CD4-positive, alpha-beta T cell treated with Interleukin-6 at 100 ng/mL for 8 hours (primary cell): ENCODE data around the gene HCRTR1.

Source experiments
- DNase-seq: peaks from one replicate; pipeline ENCODE4 v3.0.0-alpha.2; 2020; ENCODE audit warnings: mixed read lengths, low spot score

Gene HCRTR1

DNA sequence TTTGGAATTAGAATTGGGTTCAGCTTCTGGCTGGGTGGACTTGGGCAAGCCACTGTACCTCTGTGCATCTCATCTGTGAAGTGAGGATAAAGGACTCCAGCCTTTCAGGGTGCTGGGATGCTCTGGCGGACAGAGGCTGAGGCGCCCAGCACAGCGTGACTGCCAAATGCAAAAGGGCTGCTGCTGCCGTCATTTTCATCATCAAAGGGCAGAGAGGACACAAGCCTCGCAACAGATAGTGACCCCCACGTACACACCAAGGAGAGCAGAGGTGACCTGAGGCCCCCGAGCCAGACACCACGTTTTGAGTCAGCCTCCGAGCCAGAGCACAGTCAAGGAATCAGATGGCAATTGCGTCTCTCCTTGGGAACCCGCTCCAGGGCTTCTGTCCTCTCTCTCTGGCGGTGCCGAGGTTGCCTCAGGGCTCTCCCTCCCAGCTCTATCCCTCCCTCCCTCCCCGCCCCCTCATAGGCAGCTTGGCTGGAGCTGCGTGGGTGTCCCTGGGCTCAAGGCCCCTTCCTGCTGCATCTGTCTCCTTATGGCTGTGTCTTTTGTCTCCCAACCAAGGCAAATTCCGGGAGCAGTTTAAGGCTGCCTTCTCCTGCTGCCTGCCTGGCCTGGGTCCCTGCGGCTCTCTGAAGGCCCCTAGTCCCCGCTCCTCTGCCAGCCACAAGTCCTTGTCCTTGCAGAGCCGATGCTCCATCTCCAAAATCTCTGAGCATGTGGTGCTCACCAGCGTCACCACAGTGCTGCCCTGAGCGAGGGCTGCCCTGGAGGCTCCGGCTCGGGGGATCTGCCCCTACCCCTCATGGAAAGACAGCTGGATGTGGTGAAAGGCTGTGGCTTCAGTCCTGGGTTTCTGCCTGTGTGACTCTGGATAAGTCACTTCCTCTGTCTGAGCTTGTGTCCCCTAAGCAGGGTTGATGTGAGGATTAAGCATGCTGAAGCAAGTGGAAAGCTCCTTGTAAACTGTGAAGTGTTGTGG is 9.0 kb downstream of the HCRTR1 start:
- DNase-seq, result no peak

- DNase-seq, result no peak
Measured at GRCh38 chr1:31627301-31627929, 9.9 kb downstream of the HCRTR1 start.

DNA sequence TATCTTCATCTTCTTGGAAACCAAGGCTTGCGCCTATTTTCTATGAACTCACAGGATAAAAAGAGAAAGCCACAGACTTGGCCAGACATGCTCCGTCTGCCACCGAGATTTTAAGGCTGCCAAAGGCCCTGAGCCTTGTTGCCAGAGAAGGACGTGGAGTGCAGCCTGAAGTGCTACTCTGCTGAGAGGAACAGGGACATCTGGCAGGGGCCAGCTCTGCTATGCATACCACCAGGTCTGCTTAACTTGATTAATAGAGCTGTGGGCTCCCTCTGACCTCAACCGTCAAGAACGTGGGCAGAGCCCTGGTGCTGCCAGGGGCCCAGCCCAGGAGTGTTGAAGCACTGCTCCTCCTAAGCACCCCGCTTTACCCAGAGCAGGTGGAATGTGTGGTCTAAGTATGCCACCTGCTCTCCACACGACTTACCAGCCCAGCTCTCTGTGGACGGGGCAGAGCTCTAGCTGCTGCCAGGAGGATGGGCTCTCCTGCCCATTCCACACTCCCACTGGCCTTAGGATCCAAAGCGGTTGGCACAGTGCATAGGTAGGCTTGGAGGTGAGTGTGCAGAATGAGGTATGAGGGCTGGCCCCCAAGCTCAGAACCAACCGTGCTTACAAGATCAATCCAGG is 10.6 kb downstream of the HCRTR1 start:
- no peak for DNase-seq

GRCh38 chr1:31628931-31629556 is 11.6 kb downstream of the HCRTR1 start:
- no peak for DNase-seq

DNA sequence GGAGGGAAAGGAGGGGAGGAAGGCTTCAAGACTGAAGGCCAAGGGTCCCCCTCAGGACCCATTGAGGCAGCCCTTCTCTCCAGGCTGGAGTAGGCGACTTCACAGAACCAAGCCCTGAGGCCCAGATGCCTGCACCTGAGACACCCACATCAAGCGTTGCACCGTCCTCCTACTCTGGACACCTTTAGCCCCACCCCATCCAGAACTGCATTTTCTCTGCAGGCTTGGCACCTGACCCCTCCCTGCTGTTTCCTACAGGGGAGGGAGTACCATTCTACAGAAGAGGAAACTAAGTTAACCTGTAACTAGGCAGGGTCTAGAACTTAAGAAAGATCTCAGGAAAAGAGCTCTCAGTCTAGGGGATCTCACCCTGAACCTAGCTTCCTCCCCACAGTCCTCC is 15.2 kb downstream of the HCRTR1 start:
- DNase-seq, result no peak

GRCh38 chr1:31633117-31633516 is 15.6 kb downstream of the HCRTR1 start:
- DNase-seq, result no peak

GRCh38 chr1:31637915-31638673 is 20.6 kb downstream of the HCRTR1 start:
- DNase-seq, result no peak

DNA sequence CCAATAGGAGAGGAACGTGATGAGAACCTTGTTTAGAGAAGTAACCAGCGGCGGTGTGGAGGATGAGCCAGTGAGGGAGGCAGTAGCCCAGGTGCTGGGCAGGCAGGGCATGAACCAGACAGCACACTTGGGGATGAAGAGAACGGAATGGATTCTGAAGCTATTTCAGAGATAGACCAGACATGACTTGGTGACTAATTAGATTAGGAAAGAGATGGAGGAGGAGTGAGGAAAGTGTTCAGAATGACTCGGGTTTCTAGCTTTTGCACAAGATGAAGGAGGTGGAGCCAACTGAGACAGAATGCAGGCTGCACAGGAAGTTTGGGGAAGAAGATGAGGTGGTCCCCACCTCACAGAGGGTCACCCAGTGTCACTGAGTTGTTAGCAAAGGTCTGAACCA is 22.1 kb downstream of the HCRTR1 start:
- DNase-seq, result no peak

DNA sequence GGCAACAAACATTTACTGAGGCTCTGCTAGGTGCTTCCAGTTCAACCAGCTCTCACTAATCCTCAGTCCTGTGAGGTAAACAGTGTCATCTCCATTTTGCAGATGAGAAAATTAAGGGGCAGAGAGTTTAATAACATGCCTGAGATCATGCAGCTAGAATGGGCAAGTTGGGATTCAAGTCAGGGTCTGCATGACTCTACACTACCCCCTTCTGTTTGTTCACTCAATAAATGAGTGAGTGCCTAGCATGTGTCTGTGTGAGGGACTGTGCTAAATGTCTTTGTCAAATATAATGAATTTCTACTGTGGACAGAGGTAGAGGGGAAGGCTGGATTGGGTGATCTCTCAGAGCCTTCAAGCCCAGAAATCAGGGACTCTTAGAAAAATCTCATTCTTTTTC is 22.7 kb downstream of the HCRTR1 start:
- DNase-seq, result no peak

GRCh38 chr1:31640964-31641363 is 23.5 kb downstream of the HCRTR1 start:
- no peak for DNase-seq

DNA sequence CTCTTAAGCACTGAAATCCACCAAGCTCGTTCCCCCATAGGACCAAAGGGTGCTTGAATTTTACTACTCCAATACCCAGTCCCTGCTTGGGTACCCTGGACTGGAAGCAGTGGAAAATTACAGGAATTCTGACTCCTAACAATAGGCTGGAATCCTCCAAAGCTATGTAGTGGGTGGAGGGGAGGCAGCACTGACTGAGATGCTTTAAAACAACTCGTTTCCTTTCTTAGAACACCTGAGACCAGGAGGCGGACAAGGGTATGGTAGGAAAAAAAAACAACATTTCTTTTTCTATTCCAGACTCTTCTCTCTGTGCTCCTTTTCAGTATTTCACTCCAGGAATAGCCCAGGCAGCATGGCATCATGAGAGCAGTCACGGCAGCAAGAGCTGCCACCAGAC is 24.9 kb downstream of the HCRTR1 start:
- DNase-seq, result no peak

- DNase-seq, result no peak
Measured at GRCh38 chr1:31642897-31643296, 25.4 kb downstream of the HCRTR1 start.

DNA sequence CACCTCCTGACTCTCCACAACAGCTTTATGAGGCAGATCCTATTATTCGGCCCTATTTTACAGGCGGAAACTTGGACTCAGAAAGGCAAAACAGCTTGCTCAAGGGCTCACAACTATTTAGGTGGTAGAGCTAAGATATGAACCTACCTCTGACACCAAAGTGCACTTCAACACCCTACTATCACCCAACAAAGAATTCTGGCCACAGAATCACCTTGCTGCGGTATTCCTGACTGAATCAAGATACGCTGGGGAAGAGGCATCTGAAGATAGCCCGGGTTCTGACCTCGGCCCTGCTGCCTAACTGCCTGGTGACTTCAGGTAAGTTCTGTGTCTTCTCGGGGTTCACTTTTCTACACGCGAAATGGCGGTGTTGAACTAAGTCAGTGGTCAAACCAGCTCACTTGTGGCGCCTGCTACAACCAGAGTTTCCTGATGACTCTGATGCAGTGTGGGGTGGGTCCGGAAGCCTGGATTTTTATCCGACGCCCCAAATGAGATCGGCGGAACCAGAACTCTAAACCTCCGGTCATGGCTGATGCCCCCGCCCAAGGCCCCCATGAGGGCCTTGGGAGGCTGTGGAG is 26.6 kb downstream of the HCRTR1 start:
- peak; percentile 39 for DNase-seq

GRCh38 chr1:31644560-31645273 is 27.2 kb downstream of the HCRTR1 start, which contains the start of gene PEF1:
Gene PEF1, minus strand, starts transcription at chr1:31644876. Its CDS starts 12 bp downstream, at chr1:31644864.
- peak; percentile 98 for DNase-seq

DNA sequence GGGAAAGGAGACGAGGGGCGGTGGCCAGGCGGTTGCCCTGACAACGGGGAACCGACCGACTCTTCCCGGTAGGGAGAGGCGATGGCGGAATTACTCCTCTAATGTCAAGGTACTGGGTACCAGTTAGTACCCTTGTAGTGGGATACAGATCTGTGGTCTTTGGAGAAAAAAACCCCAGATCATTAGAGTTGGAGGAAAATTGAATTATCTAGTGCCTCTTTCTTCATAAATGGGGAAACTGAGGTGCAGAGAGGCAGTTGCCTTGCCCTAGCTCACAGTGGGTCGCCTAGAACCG is 27.7 kb downstream of the HCRTR1 start:
- DNase-seq, result no peak

DNA sequence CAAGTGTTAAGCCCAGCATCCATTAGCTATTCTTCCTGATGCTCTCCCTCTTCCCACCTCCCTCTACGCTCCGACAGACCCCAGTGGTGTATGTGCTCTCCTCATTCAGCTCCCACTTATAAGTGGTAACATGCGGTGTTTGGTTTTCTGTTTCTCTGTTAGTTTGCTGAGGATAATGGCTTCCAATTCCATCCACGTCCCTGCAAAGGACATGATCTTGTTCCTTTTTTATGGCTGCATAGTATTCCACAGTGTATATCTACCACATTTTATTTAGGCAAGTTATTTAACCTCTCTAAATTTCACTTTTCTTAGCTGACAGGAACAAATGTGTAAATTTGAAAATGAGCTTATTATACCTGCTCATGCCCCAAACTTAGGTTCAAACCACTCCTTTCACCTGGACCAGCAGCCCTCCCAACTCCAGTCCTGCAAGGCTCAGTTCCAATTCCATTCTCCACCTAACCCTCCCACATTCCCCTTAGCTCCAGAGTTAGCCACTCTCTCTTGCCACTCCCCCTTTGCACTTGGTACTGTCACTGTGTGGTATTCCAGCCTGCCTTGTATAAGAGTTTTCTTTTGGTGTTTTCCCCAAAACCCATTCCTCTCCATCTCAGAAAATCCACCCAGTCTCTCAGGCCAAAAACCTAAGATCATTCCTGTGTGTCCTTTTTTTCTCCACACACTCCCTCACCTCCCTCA is 28.9 kb downstream of the HCRTR1 start:
- DNase-seq, result no peak

DNA sequence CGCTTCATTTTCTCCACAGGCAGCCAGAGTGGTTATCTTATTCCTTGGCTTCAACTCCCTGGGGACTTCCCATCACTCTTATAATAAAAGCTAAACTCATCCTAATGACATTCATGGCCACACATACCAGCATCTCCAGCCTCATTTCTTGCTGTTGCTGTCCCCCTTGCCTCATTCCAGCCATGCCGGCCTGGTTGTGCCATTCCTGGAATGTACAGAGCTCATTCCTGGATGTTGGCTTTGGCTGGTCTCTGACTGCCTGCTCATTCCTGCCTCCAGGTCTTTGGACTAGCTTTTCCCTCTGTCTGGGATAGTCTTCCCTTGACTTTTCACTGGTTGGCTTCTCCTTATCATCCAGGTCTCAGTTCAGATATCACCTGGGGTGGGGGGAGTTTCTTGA is 29.6 kb downstream of the HCRTR1 start:
- DNase-seq, result no peak

DNA sequence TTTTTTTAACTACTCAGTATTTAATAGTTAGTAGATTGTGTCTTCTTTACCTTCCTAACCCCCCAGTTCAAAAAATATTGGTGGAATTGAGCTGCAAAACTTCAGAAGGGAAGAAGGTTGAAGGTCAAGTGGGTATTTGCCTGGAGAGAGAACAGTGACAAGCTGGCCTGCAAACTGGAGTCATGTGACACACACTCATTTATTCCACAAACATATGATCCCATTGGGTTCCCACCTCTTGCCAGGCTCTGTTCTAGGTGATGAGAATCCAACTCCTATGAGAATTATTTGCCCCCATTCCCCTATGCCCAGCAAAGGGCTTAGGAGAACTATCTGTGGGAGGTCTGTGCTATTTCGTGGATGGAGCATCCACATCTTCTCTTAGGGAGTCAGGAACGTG is 30.7 kb downstream of the HCRTR1 start:
- DNase-seq, result no peak

DNA sequence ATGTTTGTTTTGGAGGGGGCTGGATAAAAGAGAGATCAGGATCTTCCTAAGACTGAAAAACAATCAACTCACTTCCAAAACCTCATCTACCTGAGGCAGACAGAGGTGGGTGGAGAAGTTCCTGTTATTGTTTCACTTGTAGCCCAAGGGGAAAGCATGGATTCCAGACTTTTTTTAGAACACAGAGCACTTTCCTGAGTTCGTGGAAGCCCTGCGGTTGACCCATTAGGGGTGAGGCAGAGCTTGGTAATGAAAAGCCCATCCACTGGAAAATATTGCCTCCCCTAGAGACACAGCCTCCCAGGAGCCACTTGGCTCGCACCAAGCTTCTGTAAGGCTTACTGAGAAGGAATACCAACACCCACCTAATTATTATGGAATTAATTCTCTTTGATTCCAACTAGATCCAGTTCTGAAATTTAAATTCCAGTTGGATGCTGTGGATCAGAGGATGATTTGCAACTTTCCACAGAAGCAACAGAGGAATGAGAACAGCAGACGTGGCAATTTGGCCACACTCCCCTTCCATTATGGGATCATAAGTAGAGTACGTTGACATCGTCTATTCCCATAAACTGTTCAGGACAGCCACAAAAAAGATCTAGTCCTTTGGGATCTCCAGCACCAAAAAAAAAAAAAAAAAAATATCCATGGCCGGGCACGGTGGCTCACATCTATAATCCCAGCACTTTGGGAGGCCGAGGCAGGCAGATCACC is 31.3 kb downstream of the HCRTR1 start:
- no peak for DNase-seq
